ENCODE results near the gene SLC17A8. TPM values are rescaled to one million over a fixed set of nuclear protein-coding genes. Genes with fewer than 3 reads are reported as not detected.

The SLC17A8 gene
- polyA plus RNA-seq, 1 of the 3 experiments (the other 2 are of a cell fraction): not detected

DNA sequence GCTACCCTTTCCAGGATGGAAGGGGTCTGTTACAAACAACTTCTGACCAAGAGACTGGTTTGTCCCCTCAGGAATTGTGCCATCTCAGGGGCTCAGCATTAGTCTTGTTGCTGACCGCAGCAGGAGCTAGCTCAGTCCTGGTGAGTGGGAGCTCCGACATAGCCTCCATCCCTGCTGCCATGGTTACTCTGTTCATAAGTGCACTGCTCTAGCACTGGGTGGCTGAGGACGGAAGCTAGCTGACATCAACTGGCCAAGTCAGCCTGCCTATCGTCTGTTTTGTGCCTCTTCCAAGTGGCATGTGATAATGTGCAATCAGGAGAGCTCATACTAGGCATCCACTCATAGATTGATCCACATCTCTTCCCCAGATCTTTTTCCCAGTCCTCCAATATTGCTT lies 7.5 kb downstream of the SLC17A8 start (continued):
- TF ChIP-seq, protein P1, sequence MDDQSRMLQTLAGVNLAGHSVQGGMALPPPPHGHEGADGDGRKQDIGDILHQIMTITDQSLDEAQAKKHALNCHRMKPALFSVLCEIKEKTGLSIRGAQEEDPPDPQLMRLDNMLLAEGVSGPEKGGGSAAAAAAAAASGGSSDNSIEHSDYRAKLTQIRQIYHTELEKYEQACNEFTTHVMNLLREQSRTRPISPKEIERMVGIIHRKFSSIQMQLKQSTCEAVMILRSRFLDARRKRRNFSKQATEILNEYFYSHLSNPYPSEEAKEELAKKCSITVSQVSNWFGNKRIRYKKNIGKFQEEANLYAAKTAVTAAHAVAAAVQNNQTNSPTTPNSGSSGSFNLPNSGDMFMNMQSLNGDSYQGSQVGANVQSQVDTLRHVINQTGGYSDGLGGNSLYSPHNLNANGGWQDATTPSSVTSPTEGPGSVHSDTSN (IDR thresholded peaks at IDR 0.05): no peak

DNA sequence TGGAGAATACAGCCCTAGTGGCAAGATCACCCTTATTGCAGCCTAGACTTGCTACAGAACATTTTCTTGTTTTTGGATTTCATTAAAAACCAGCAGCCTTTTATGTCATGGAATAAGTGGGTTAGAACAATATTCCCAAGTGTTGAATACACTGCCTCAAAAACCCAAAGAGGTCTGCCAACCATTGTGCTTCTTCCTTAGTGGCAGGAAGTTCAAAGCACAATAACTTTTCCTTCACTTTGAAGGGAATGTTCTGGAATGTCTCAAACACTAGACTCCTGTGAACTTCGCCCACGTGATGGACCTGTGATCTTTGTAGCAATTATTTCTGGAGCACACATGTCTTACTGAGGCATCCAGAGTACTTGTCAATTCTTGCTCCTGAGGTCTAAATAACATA lies 8.5 kb downstream of the SLC17A8 start:
- Histone ChIP-seq H3K4me1 (ENCODE audit: control insufficient read depth in 1 of 2, insufficient read depth in 2 of 2, low read depth in 1 of 2, low read length in 1 of 2) (no peaks in the 10 kb centered on the region), H3K27me3 (ENCODE audit: insufficient read depth) (no peaks in the 10 kb centered on the region), H4K20me1 (ENCODE audit: insufficient read depth) (no peaks in the 10 kb centered on the region), H3F3A (replicated peaks; ENCODE audit: insufficient read depth) (no peaks in the 10 kb centered on the region), H3K36me3 (replicated peaks in 1 of 2; ENCODE audit: control insufficient read depth in 1 of 2, insufficient read depth in 2 of 2, low read length in 1 of 2) (no peaks in the 10 kb centered on the region), H2AFZ (ENCODE audit: low read depth) (no peak overlapping the region), H3K9me3 (no peaks in the 10 kb centered on the region), H3K9me2 (no peaks in the 10 kb centered on the region), H3K27ac (ENCODE audit: low read depth in 2 of 2, low read length in 1 of 2) (no peak overlapping the region), H3K79me2 (ENCODE audit: insufficient read depth) (no peaks in the 10 kb centered on the region), H3K4me3 (ENCODE audit: low read depth in 2 of 2, low read length in 1 of 2) (no peak overlapping the region), H3K9ac (no peak overlapping the region), H3K4me2 (no peak overlapping the region)
- CTCF ChIA-PET: interaction anchor here (0.6 to 0.8 kb wide), 2 partner anchors 17 to 23 kb away, joined by 3 to 5 read pairs; no protein-coding TSS in a partner anchor
- TF ChIP-seq JUND (IDR thresholded peaks at IDR 0.05): no peak
- TF ChIP-seq FOXM1 (IDR thresholded peaks at IDR 0.05; ENCODE audit: low read depth): no peak
- TF ChIP-seq, protein P2, sequence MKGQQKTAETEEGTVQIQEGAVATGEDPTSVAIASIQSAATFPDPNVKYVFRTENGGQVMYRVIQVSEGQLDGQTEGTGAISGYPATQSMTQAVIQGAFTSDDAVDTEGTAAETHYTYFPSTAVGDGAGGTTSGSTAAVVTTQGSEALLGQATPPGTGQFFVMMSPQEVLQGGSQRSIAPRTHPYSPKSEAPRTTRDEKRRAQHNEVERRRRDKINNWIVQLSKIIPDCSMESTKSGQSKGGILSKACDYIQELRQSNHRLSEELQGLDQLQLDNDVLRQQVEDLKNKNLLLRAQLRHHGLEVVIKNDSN (IDR thresholded peaks at IDR 0.05; ENCODE audit: borderline replicate concordance, low read depth): no peak
- 39% methylated on average over 2 of the region's 2 CpGs for WGBS (ENCODE audit: low lambda C conversion rate)
- POLR2A ChIA-PET: no interaction called here
- DNase-seq: no peak

DNA sequence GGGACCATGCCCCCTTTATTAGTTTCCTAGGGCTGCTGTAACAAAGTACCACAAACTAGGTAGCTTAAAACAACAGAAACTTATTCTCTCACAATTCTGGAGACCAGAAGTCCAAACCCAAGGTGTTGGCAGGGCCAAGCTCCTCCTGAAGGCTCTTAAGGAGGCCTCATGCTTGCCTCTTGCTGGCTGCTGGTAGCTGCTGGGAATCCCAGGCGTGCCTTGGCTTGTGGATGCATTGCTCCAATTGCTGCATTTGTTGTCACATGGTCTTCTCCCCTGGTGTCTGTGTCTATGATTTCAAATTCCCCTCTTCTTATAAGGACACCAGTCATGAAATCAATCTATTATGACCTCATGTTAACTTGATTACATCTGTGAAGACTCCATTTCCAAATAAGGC lies 11.2 kb downstream of the SLC17A8 start:
- no peak for DNase-seq
- H4K20me1 ChIP-seq (ENCODE audit: insufficient read depth): no peaks in the 10 kb centered on the region
- no peaks in the 10 kb centered on the region for H3K9me2 ChIP-seq
- H3K4me2 ChIP-seq: no peak overlapping the region
- no CpG with 5 or more reads among the region's 1 CpG for WGBS (ENCODE audit: low lambda C conversion rate)
- TF ChIP-seq NRF1 (IDR thresholded peaks at IDR 0.05; ENCODE audit: low read depth, low read length) (no peak), GATA2 (CRISPR knock-in tag; IDR thresholded peaks at IDR 0.05) (no peak), FOSL2 (IDR thresholded peaks at IDR 0.05; ENCODE audit: borderline replicate concordance, low read depth) (no peak), MEF2A (IDR thresholded peaks at IDR 0.05; ENCODE audit: borderline replicate concordance, low read depth) (no peak), TCF12 (IDR thresholded peaks at IDR 0.05) (no peak), TAF1 (IDR thresholded peaks at IDR 0.05; ENCODE audit: borderline replicate concordance, low read depth, low read length) (no peak)
- TF ChIP-seq, protein P2 (IDR thresholded peaks at IDR 0.05; ENCODE audit: borderline replicate concordance, low read depth): no peak
- TF ChIP-seq, protein P3, sequence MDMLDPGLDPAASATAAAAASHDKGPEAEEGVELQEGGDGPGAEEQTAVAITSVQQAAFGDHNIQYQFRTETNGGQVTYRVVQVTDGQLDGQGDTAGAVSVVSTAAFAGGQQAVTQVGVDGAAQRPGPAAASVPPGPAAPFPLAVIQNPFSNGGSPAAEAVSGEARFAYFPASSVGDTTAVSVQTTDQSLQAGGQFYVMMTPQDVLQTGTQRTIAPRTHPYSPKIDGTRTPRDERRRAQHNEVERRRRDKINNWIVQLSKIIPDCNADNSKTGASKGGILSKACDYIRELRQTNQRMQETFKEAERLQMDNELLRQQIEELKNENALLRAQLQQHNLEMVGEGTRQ (IDR thresholded peaks at IDR 0.05; ENCODE audit: borderline replicate concordance, low read depth, low read length): no peak
- TF ChIP-seq, protein P4, sequence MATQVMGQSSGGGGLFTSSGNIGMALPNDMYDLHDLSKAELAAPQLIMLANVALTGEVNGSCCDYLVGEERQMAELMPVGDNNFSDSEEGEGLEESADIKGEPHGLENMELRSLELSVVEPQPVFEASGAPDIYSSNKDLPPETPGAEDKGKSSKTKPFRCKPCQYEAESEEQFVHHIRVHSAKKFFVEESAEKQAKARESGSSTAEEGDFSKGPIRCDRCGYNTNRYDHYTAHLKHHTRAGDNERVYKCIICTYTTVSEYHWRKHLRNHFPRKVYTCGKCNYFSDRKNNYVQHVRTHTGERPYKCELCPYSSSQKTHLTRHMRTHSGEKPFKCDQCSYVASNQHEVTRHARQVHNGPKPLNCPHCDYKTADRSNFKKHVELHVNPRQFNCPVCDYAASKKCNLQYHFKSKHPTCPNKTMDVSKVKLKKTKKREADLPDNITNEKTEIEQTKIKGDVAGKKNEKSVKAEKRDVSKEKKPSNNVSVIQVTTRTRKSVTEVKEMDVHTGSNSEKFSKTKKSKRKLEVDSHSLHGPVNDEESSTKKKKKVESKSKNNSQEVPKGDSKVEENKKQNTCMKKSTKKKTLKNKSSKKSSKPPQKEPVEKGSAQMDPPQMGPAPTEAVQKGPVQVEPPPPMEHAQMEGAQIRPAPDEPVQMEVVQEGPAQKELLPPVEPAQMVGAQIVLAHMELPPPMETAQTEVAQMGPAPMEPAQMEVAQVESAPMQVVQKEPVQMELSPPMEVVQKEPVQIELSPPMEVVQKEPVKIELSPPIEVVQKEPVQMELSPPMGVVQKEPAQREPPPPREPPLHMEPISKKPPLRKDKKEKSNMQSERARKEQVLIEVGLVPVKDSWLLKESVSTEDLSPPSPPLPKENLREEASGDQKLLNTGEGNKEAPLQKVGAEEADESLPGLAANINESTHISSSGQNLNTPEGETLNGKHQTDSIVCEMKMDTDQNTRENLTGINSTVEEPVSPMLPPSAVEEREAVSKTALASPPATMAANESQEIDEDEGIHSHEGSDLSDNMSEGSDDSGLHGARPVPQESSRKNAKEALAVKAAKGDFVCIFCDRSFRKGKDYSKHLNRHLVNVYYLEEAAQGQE (IDR thresholded peaks at IDR 0.05; ENCODE audit: low read depth, low read length): no peak
- no peaks in the 10 kb centered on the region for H3K27me3 ChIP-seq (ENCODE audit: insufficient read depth)
- no peak overlapping the region for H3K9ac ChIP-seq
- no peaks in the 10 kb centered on the region for H3F3A ChIP-seq (replicated peaks; ENCODE audit: insufficient read depth)
- no peak overlapping the region for H3K4me3 ChIP-seq (ENCODE audit: low read depth in 2 of 2, low read length in 1 of 2)
- no peaks in the 10 kb centered on the region for H3K4me1 ChIP-seq (ENCODE audit: control insufficient read depth in 1 of 2, insufficient read depth in 2 of 2, low read depth in 1 of 2, low read length in 1 of 2)
- no peaks in the 10 kb centered on the region for H3K36me3 ChIP-seq (replicated peaks in 1 of 2; ENCODE audit: control insufficient read depth in 1 of 2, insufficient read depth in 2 of 2, low read length in 1 of 2)
- CTCF ChIA-PET: interaction anchor here (0.6 to 1.7 kb wide), 3 partner anchors 37 to 187 kb away, joined by 3 to 5 read pairs (median 4); no protein-coding TSS in a partner anchor
- POLR2A ChIA-PET: no interaction called here
- no peaks in the 10 kb centered on the region for H3K9me3 ChIP-seq
- H2AFZ ChIP-seq (ENCODE audit: low read depth): no peak overlapping the region
- no peak overlapping the region for H3K27ac ChIP-seq (ENCODE audit: low read depth in 2 of 2, low read length in 1 of 2)
- H3K79me2 ChIP-seq (ENCODE audit: insufficient read depth): no peaks in the 10 kb centered on the region
